HepG2 (cell line): ENCODE measurements around the gene CENATAC. TPM values are rescaled to one million over a fixed set of nuclear protein-coding genes. Genes with fewer than 3 reads are reported as not detected.

ENCODE experiments used
- ATF2 ChIP-seq: sonication (generic); formaldehyde crosslinking; IDR thresholded peaks from 2 replicates; pipeline ENCODE4 v1.4.0; 2020; ENCODE audit warnings: missing genetic modification reagents
- CREB1 ChIP-seq, 2 experiments: fragments of 450-650 bp in 1 of 2; IDR thresholded peaks; 2 replicates each; pipeline ENCODE4 v1.6.1; 2016 to 2017; ENCODE audit warnings: control low read depth in 1 of 2, mild to moderate bottlenecking in 1 of 2, missing compliant biosample characterization in 1 of 2, missing genetic modification characterization in 1 of 2
- DRAP1 ChIP-seq: IDR thresholded peaks from 2 replicates; pipeline ENCODE4 v1.6.1; 2016; ENCODE audit warnings: missing genetic modification reagents, missing compliant biosample characterization
- ELF1 ChIP-seq: sonication (generic); formaldehyde crosslinking; IDR thresholded peaks from 2 replicates; pipeline ENCODE4 v1.4.0; 2020; ENCODE audit warnings: missing genetic modification reagents
- ETV6 ChIP-seq: sonication (generic); formaldehyde crosslinking; conservative IDR thresholded peaks from 2 replicates; pipeline ENCODE4 v1.4.0; 2020; ENCODE audit warnings: missing genetic modification reagents
- MAFG ChIP-seq: sonication (generic); formaldehyde crosslinking; IDR thresholded peaks from 2 replicates; pipeline ENCODE4 v1.5.1; 2020; ENCODE audit warnings: mild to moderate bottlenecking, missing genetic modification reagents
- NFE2 ChIP-seq: sonication (generic); formaldehyde crosslinking; IDR thresholded peaks from 2 replicates; pipeline ENCODE4 v1.4.0; 2020; ENCODE audit warnings: missing genetic modification reagents
- NONO ChIP-seq, 2 experiments: fragments of 450-650 bp in 1 of 2; sonication (generic) in 1 of 2; formaldehyde crosslinking in 1 of 2; IDR thresholded peaks in 1 of 2; conservative IDR thresholded peaks in 1 of 2; 2 replicates each; pipeline versions ENCODE4 v1.6.1 to v1.8.0; 2017 to 2022; ENCODE audit warnings: mild to moderate bottlenecking in 1 of 2, missing genetic modification reagents in 1 of 2, moderate library complexity in 1 of 2
- POLR2AphosphoS2 ChIP-seq: IDR thresholded peaks from 2 replicates; pipeline ENCODE4 v1.6.1; 2011; ENCODE audit warnings: low read depth, low read length, improper control_type of control experiment
- RBAK ChIP-seq: sonication (generic); formaldehyde crosslinking; IDR thresholded peaks from 2 replicates; pipeline ENCODE4 v1.5.1; 2020; ENCODE audit warnings: mild to moderate bottlenecking, missing genetic modification reagents
- SMC3 ChIP-seq: IDR thresholded peaks from 2 replicates; pipeline ENCODE4 v1.6.1; 2011; ENCODE audit warnings: low read length, improper control_type of control experiment
- THAP11 ChIP-seq: IDR thresholded peaks from 2 replicates; pipeline ENCODE4 v1.6.1; 2016; ENCODE audit warnings: missing biosample characterization, missing genetic modification reagents
- THAP9 ChIP-seq: sonication (generic); formaldehyde crosslinking; IDR thresholded peaks from 2 replicates; pipeline ENCODE4; 2020; ENCODE audit warnings: missing genetic modification reagents, mild to moderate bottlenecking, borderline replicate concordance
- ZBTB14 ChIP-seq: sonication (generic); formaldehyde crosslinking; IDR thresholded peaks from 2 replicates; pipeline ENCODE4 v1.4.0; 2020; ENCODE audit warnings: missing genetic modification reagents
- ZBTB43 ChIP-seq: sonication (generic); formaldehyde crosslinking; conservative IDR thresholded peaks from 2 replicates; pipeline ENCODE4 v1.4.0; 2020; ENCODE audit warnings: missing genetic modification reagents
- ZNF451 ChIP-seq: sonication (generic); formaldehyde crosslinking; IDR thresholded peaks from 2 replicates; pipeline ENCODE4 v1.5.0; 2020; ENCODE audit warnings: mild to moderate bottlenecking, missing genetic modification reagents
- ZNF563 ChIP-seq: sonication (generic); formaldehyde crosslinking; IDR thresholded peaks from 2 replicates; pipeline ENCODE4 v1.8.0; 2022; ENCODE audit warnings: mild to moderate bottlenecking, moderate library complexity, missing genetic modification reagents
- ZSCAN25 ChIP-seq: sonication (generic); formaldehyde crosslinking; IDR thresholded peaks from 2 replicates; pipeline ENCODE4 v1.8.0; 2022; ENCODE audit warnings: mild to moderate bottlenecking, missing genetic modification reagents
- polyA plus RNA-seq, 8 experiments: library from polyadenylated mRNA; depleted of rRNA in 3 of 8; stranded (reverse) in 7 of 8; unstranded in 1 of 8; fragments of >200 nt; fragmentation: Illumina TruSeq in 4 of 8; extraction: Trizol in 4 of 8; gene quantifications; 2 replicates each; pipeline versions ENCODE4 v1.2.1 to v1.2.3, GENCODE V29; 2011 to 2016; ENCODE audit warnings: low read depth in 4 of 8, missing spikeins in 1 of 8, mixed read lengths in 1 of 8; ENCODE audit not compliant: insufficient read depth in 1 of 8
- total RNA-seq, 5 experiments: library from RNA; depleted of rRNA; stranded (reverse); fragments of >200 nt; fragmentation: Illumina TruSeq; extraction: Trizol; gene quantifications; 2 replicates each; pipeline ENCODE4 v1.2.3, GENCODE V29; 2016; ENCODE audit warnings: low read depth in 1 of 5
- TF ChIP-seq, protein P1 (sequence below), 2 experiments: sonication (generic) in 1 of 2; formaldehyde crosslinking in 1 of 2; IDR thresholded peaks; 2 replicates each; pipeline versions ENCODE4 v1.4.0 to v1.6.1; 2018 to 2020; ENCODE audit warnings: missing genetic modification reagents in 2 of 2, borderline replicate concordance in 1 of 2, low read depth in 1 of 2, mild to moderate bottlenecking in 1 of 2, missing biosample characterization in 1 of 2

The CENATAC gene
- total and polyA plus RNA-seq, 2 of the 13 experiments (the other 11 are each of a cell fraction or from before 2014, with no cell fraction given) = 21.7 to 25.0 TPM

- TF ChIP-seq ZNF563 (CRISPR knock-in tag) = no peak
- TF ChIP-seq, protein P1, sequence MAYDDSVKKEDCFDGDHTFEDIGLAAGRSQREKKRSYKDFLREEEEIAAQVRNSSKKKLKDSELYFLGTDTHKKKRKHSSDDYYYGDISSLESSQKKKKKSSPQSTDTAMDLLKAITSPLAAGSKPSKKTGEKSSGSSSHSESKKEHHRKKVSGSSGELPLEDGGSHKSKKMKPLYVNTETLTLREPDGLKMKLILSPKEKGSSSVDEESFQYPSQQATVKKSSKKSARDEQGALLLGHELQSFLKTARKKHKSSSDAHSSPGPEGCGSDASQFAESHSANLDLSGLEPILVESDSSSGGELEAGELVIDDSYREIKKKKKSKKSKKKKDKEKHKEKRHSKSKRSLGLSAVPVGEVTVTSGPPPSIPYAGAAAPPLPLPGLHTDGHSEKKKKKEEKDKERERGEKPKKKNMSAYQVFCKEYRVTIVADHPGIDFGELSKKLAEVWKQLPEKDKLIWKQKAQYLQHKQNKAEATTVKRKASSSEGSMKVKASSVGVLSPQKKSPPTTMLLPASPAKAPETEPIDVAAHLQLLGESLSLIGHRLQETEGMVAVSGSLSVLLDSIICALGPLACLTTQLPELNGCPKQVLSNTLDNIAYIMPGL (CRISPR knock-in tag; IDR thresholded peaks at IDR 0.05; ENCODE audit: borderline replicate concordance in 1 of 2, low read depth in 1 of 2) = peak; percentile 20 to 58; a peak in 1 of 4 replicates
- no peak for TF ChIP-seq ZBTB43 (CRISPR knock-in tag)
- TF ChIP-seq ETV6 (CRISPR knock-in tag) = no peak
- peak; percentile 38; the same call in 1 of the 2 replicates for TF ChIP-seq ATF2 (CRISPR knock-in tag)
- TF ChIP-seq NFE2 (CRISPR knock-in tag) = no peak
- no peak for TF ChIP-seq ZBTB14 (CRISPR knock-in tag)
- TF ChIP-seq ZSCAN25 (CRISPR knock-in tag) = peak; percentile 74; the same call in 1 of the 2 replicates
- TF ChIP-seq NONO (IDR thresholded peaks at IDR 0.05) = no peak
- TF ChIP-seq NONO (CRISPR knock-in tag; conservative IDR thresholded peaks at IDR 0.05) = no peak
- TF ChIP-seq ZNF451 = no peak
- TF ChIP-seq THAP9 (CRISPR knock-in tag) = no peak
- TF ChIP-seq CREB1 (IDR thresholded peaks at IDR 0.05) = no peak
- TF ChIP-seq CREB1 (CRISPR knock-in tag; IDR thresholded peaks at IDR 0.05) = no peak
- no peak for TF ChIP-seq MAFG (CRISPR knock-in tag)
- peak; percentile 35; the same call in 1 of the 2 replicates for TF ChIP-seq THAP11 (CRISPR knock-in tag)
- TF ChIP-seq ELF1 (CRISPR knock-in tag) = peak; percentile 32; the same call in 1 of the 2 replicates
- no peak for TF ChIP-seq POLR2AphosphoS2
- TF ChIP-seq SMC3 = peak; percentile 72
- TF ChIP-seq DRAP1 (CRISPR knock-in tag) = peak; percentile 44; the same call in 1 of the 2 replicates
- TF ChIP-seq RBAK (CRISPR knock-in tag) = no peak
Measured at GRCh38 chr11:118956094-118956846, 41.7 kb upstream of the CENATAC start, which contains the start of gene UPK2 (continued).
